Mesenteric fat pad (tissue), 1 donor: ENCODE measurements around the gene ADAMTS17. TPM values are rescaled to one million over a fixed set of nuclear protein-coding genes. Genes with fewer than 3 reads are reported as not detected.

ENCODE experiments used
- DNase-seq: peaks from one replicate; pipeline ENCODE4 v3.0.0-alpha.2; 2020; ENCODE audit warnings: low spot score
- total RNA-seq: library from RNA; stranded (reverse); fragmentation: NEBNext Ultra II Directional; extraction: Animal tissue kit (Norgen Biotek cat#: 25700); gene quantifications from one replicate; pipeline ENCODE4 v1.2.1, GENCODE V29; 2021
- donor health status: DM: yes; HTN: yes; CAD: no.

Gene ADAMTS17
- total RNA-seq, 1 donor from 2014 or later: 2.3 TPM

GRCh38 chr15:100001405-100001804 is 340.4 kb downstream of the ADAMTS17 start:
- peak; percentile 68 for DNase-seq

GRCh38 chr15:99999282-100000070 is 342.3 kb downstream of the ADAMTS17 start:
- peak; percentile 72 for DNase-seq

GRCh38 chr15:99998661-99999101 is 343.1 kb downstream of the ADAMTS17 start:
- peak; percentile 82 for DNase-seq

- peak; percentile 85 for DNase-seq
Measured at GRCh38 chr15:99997112-99997651, 344.6 kb downstream of the ADAMTS17 start.

- DNase-seq: no peak
Measured at GRCh38 chr15:99996660-99997059, 345.1 kb downstream of the ADAMTS17 start.

- DNase-seq: no peak
Measured at GRCh38 chr15:99995543-99995942, 346.2 kb downstream of the ADAMTS17 start.

GRCh38 chr15:99994849-99995248 is 346.9 kb downstream of the ADAMTS17 start:
- DNase-seq: peak; percentile 80

GRCh38 chr15:99993681-99994131 is 348.1 kb downstream of the ADAMTS17 start:
- DNase-seq: peak; percentile 41

GRCh38 chr15:99993262-99993661 is 348.5 kb downstream of the ADAMTS17 start:
- DNase-seq: peak; percentile 59

GRCh38 chr15:99992611-99993231 is 349.1 kb downstream of the ADAMTS17 start:
- DNase-seq: peak; percentile 88

- peak; percentile 57 for DNase-seq
Measured at GRCh38 chr15:99989095-99989494, 352.7 kb downstream of the ADAMTS17 start.

- no peak for DNase-seq
Measured at GRCh38 chr15:99987701-99988100, 354.1 kb downstream of the ADAMTS17 start.

GRCh38 chr15:99987119-99987506 is 354.7 kb downstream of the ADAMTS17 start:
- DNase-seq: no peak

- no peak for DNase-seq
Measured at GRCh38 chr15:99986297-99987118, 355.3 kb downstream of the ADAMTS17 start.

GRCh38 chr15:99985878-99986277 is 355.9 kb downstream of the ADAMTS17 start:
- DNase-seq: no peak

- DNase-seq: no peak
Measured at GRCh38 chr15:99984491-99985243, 357.1 kb downstream of the ADAMTS17 start.

- no peak for DNase-seq
Measured at GRCh38 chr15:99983886-99984286, 357.9 kb downstream of the ADAMTS17 start.

- no peak for DNase-seq
Measured at GRCh38 chr15:99983171-99983885, 358.4 kb downstream of the ADAMTS17 start.

- no peak for DNase-seq
Measured at GRCh38 chr15:99982662-99983061, 359.1 kb downstream of the ADAMTS17 start.
